Gastrocnemius medialis (tissue), 4 donors: ENCODE measurements around the gene PCDHGA8. TPM values are rescaled to one million over a fixed set of nuclear protein-coding genes. Genes with fewer than 3 reads are reported as not detected.
A peak's percentile ranks its signal among the peaks of the same experiment; 100 is the strongest.

ENCODE experiments used
- ATAC-seq, 2 donors: fragments of 150-250 bp; one replicate each; pipeline ENCODE4 v1.9.1; 2016
- DNase-seq, 2 donors: peaks; one replicate each; pipeline ENCODE4 v3.0.0-alpha.2; 2019
- H3K27ac ChIP-seq, 4 donors: fragments of 200-600 bp; sonication (generic); 1 replicate in 1 of 4; 2 replicates in 3 of 4; pipeline ENCODE4 v1.5.1; 2016 to 2018; ENCODE audit warnings: mild to moderate bottlenecking in 2 of 4, moderate library complexity in 1 of 4
- H3K27me3 ChIP-seq, 3 donors: fragments of 200-600 bp; sonication (generic) in 2 of 3; 1 replicate in 1 of 3; 2 replicates in 2 of 3; pipeline versions ENCODE4 v1.5.1 to v1.6.0; 2016 to 2019; ENCODE audit warnings: mild to moderate bottlenecking in 1 of 3, moderate library complexity in 1 of 3
- H3K36me3 ChIP-seq, 2 donors: fragments of 200-600 bp; sonication (generic) in 1 of 2; one replicate each; pipeline ENCODE4 v1.5.1; 2017 to 2018
- H3K4me1 ChIP-seq, 2 donors: fragments of 200-600 bp; sonication (generic) in 1 of 2; one replicate each; pipeline ENCODE4 v1.5.1; 2016 to 2017; ENCODE audit warnings: mild to moderate bottlenecking in 2 of 2
- H3K4me3 ChIP-seq, 4 donors: fragments of 200-600 bp; sonication (generic) in 3 of 4; 1 replicate in 1 of 4; 2 replicates in 3 of 4; pipeline ENCODE4 v1.5.1; 2016 to 2019; ENCODE audit warnings: mild to moderate bottlenecking in 2 of 4
- H3K9me3 ChIP-seq, 3 donors: fragments of 200-600 bp; sonication (generic) in 2 of 3; 1 replicate in 1 of 3; 2 replicates in 2 of 3; pipeline ENCODE4 v1.5.1; 2016 to 2019
- POLR2A ChIP-seq, 2 donors: fragments of 450-650 bp; IDR thresholded peaks; one replicate each; pipeline ENCODE4 v1.6.1; 2017; ENCODE audit warnings: antibody characterized with exemption in 2 of 2, mild to moderate bottlenecking in 2 of 2, moderate library complexity in 2 of 2
- in situ Hi-C, 4 donors: fragments of 200-750 bp; cut with MboI; loops; one replicate each; pipeline versions ENCODE4 v1.15.0 to v1.8.0; 2017; ENCODE audit warnings: low sequenced_read_pairs in 4 of 4
- intact Hi-C: fragments of 100-400 bp; cut with DNase I; formaldehyde crosslinking; loops from one replicate; pipeline ENCODE4 v1.15.1; 2023; ENCODE audit warnings: low total_unique reads
- total RNA-seq, 4 donors: library from RNA; depleted of rRNA; stranded (reverse); fragments of >200 nt; gene quantifications; one replicate each; pipeline versions ENCODE4 v1.1.0 to v1.2.3, GENCODE V29; 2016
- TF ChIP-seq, protein P1 (sequence below), 5 experiments: fragments of 450-650 bp in 3 of 5; fragments of 200-600 bp in 2 of 5; sonication (generic) in 2 of 5; IDR thresholded peaks in 4 of 5; conservative IDR thresholded peaks in 1 of 5; 1 replicate in 4 of 5; 2 replicates in 1 of 5; pipeline ENCODE4 v1.5.1; 2016 to 2019; ENCODE audit warnings: antibody characterized with exemption in 5 of 5, mild to moderate bottlenecking in 3 of 5, moderate library complexity in 3 of 5

PCDHGA8 gene
- 1 to 10 TPM in 2 of 4 donors, under 1 TPM in 2; 0.82 to 1.8 (median 1.2) TPM for total RNA-seq

DNA sequence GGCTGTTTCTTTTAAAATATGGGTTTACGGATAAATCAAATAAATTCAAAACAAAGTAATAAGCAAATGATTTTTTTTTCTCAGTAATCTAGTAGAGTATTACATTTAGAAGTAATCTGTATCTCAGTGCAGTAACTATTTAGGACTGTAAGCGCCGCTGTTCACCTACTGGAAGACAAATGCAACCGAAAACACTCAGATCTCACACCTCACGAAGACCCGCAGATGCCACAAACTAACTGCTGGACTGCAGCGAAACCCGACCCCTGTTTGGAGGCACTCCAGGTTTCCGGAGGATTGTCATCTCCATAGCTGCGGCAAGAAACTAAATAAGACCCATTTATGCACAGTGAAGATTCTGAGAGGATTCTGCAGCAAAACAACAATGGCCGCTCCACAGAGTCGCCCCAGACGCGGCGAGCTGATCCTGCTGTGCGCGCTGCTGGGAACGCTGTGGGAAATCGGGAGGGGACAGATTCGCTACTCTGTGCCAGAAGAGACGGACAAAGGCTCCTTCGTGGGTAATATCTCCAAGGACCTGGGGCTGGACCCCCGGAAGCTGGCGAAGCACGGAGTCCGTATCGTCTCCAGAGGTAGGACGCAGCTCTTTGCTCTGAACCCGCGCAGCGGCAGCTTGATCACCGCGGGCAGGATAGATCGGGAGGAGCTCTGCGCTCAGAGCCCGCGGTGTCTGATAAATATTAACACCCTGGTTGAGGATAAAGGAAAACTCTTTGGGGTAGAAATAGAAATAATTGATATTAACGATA lies at the start of gene PCDHGA8:
TSS of gene PCDHGA8 (plus strand) at position 205 of the 770 bp plus-strand sequence. CDS start at position 386, 181 bp downstream.
- ATAC-seq (peak in 1 of 2 donors; percentile 37), DNase-seq (no peak)
- Histone ChIP-seq H3K4me1 (peaks cover 0 to 6% of the 10 kb centered on the region in 2 donors), H3K27ac (no peak within 1 kb of the TSS), H3K27me3 (peaks cover 0 to 21% (median 2%) of the 10 kb centered on the region in 3 donors), H3K9me3 (peaks cover 0 to 5% (median 5%) of the 10 kb centered on the region in 3 donors), H3K4me3 (peak within 1 kb of the TSS; percentile 9 to 41 (median 12)), H3K36me3 (no peaks in the 10 kb centered on the region)
- intact Hi-C loops: no loop called here
- TF ChIP-seq POLR2A (IDR thresholded peaks at IDR 0.05): no peak
- TF ChIP-seq, protein P1, sequence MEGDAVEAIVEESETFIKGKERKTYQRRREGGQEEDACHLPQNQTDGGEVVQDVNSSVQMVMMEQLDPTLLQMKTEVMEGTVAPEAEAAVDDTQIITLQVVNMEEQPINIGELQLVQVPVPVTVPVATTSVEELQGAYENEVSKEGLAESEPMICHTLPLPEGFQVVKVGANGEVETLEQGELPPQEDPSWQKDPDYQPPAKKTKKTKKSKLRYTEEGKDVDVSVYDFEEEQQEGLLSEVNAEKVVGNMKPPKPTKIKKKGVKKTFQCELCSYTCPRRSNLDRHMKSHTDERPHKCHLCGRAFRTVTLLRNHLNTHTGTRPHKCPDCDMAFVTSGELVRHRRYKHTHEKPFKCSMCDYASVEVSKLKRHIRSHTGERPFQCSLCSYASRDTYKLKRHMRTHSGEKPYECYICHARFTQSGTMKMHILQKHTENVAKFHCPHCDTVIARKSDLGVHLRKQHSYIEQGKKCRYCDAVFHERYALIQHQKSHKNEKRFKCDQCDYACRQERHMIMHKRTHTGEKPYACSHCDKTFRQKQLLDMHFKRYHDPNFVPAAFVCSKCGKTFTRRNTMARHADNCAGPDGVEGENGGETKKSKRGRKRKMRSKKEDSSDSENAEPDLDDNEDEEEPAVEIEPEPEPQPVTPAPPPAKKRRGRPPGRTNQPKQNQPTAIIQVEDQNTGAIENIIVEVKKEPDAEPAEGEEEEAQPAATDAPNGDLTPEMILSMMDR (IDR thresholded peaks at IDR 0.05 in 4 of 5, conservative IDR thresholded peaks at IDR 0.05 in 1 of 5): peak in 3 of 5 experiments; percentile 18 to 48 (median 20)
- in situ Hi-C loops: no loop called here

GRCh38 chr5:141342773-141343172 lies 49.7 kb upstream of the PCDHGA8 start:
- intact Hi-C loops (no loop called here), in situ Hi-C loops (loop anchor here in 1 of 4 donors (10.0 kb wide), 1 partner anchor 222 kb away; no protein-coding TSS in a partner anchor)
- Histone ChIP-seq H3K27ac (peak overlapping the region in 2 of 4 donors; percentile 8 to 15), H3K27me3 (peaks cover 7 to 17% (median 8%) of the 10 kb centered on the region in 3 donors), H3K36me3 (no peaks in the 10 kb centered on the region), H3K9me3 (peaks cover 0 to 25% (median 0%) of the 10 kb centered on the region in 3 donors), H3K4me3 (no peak overlapping the region), H3K4me1 (no peaks in the 10 kb centered on the region)
- no peak for DNase-seq
- ATAC-seq: no peak
- TF ChIP-seq POLR2A (IDR thresholded peaks at IDR 0.05): no peak
- TF ChIP-seq, protein P1 (IDR thresholded peaks at IDR 0.05 in 4 of 5, conservative IDR thresholded peaks at IDR 0.05 in 1 of 5): no peak

DNA sequence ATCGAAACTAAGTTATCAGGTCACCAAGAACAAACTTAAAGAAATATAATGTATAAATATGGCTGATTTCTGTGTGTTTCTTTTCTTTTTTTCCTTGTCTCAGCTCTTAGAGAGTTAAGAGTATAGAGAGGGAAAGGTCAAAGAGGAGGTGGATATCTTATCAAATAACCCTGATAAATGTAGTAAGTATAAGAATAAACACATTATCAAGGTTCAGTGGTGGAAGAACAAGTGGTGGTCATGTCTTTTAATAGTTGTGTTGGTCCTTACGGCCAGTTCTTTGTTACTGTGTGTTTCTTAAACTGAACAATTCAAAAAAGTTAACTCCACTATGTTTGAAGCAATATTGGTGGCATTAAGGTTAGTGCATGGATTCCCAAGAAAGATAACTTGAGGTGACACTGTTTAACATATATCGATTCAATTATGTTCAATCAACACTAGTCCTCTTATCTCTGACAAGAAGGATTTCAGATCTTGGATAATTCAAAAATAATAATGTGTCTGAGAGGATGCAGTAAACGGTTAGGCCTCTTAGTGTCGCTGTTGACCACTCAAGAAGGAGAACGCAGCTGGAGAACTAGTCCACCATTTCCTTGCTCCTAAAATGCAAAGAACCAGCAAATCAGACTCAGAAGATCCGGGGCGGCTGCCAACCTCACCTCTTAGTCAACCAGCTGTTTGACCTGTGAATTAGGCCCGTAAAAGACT lies 49.0 kb upstream of the PCDHGA8 start, which contains the start of gene PCDHGA3:
TSS of gene PCDHGA3 (plus strand) at position 588 of the 711 bp plus-strand sequence. CDS start 205 bp downstream, outside the sequence.
- Histone ChIP-seq H3K4me1 (no peaks in the 10 kb centered on the region), H3K27ac (peak within 1 kb of the TSS; percentile 56 to 73 (median 63)), H3K27me3 (peaks cover 4 to 13% (median 8%) of the 10 kb centered on the region in 3 donors), H3K36me3 (no peaks in the 10 kb centered on the region), H3K9me3 (peaks cover 0 to 25% (median 0%) of the 10 kb centered on the region in 3 donors), H3K4me3 (peak within 1 kb of the TSS; percentile 34 to 57 (median 44))
- DNase-seq: no peak
- intact Hi-C loops (no loop called here), in situ Hi-C loops (loop anchor here in 1 of 4 donors (10.0 kb wide), 1 partner anchor 221 kb away; no protein-coding TSS in a partner anchor)
- peak; percentile 12 to 76 for ATAC-seq
- TF ChIP-seq, protein P1 (IDR thresholded peaks at IDR 0.05 in 4 of 5, conservative IDR thresholded peaks at IDR 0.05 in 1 of 5): peak in 4 of 5 experiments; percentile 29 to 46 (median 44)
- TF ChIP-seq POLR2A (IDR thresholded peaks at IDR 0.05): no peak

GRCh38 chr5:141343953-141344463 lies 48.4 kb upstream of the PCDHGA8 start:
- Histone ChIP-seq H3K27me3 (peaks cover 4 to 13% (median 8%) of the 10 kb centered on the region in 3 donors), H3K36me3 (no peaks in the 10 kb centered on the region), H3K4me1 (no peaks in the 10 kb centered on the region), H3K4me3 (peak overlapping the region; percentile 34 to 57 (median 44)), H3K9me3 (peaks cover 0 to 21% (median 0%) of the 10 kb centered on the region in 3 donors), H3K27ac (peak overlapping the region; percentile 56 to 73 (median 63))
- in situ Hi-C loops: loop anchor here in 1 of 4 donors (10.0 kb wide), 1 partner anchor 221 kb away; no protein-coding TSS in a partner anchor
- intact Hi-C loops: no loop called here
- TF ChIP-seq POLR2A (IDR thresholded peaks at IDR 0.05): no peak
- TF ChIP-seq, protein P1 (IDR thresholded peaks at IDR 0.05 in 4 of 5, conservative IDR thresholded peaks at IDR 0.05 in 1 of 5): no peak
- DNase-seq (no peak), ATAC-seq (peak; percentile 36 to 60)
